GM19463 (cell line): ENCODE data around the gene UXT.
"Not testable (repeated sequence)": the region's sequence is repeated elsewhere in the genome, so short reads cannot be mapped to it uniquely, and the experiment has no call there.

Source experiments
- ATAC-seq: cut with Tn5 transposase; IDR thresholded peaks from one replicate; pipeline ENCODE4 v1.9.1; 2021; ENCODE audit warnings: mild to moderate bottlenecking, moderate library complexity; ENCODE audit not compliant: unreplicated experiment

UXT gene, protein sequence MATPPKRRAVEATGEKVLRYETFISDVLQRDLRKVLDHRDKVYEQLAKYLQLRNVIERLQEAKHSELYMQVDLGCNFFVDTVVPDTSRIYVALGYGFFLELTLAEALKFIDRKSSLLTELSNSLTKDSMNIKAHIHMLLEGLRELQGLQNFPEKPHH

DNA sequence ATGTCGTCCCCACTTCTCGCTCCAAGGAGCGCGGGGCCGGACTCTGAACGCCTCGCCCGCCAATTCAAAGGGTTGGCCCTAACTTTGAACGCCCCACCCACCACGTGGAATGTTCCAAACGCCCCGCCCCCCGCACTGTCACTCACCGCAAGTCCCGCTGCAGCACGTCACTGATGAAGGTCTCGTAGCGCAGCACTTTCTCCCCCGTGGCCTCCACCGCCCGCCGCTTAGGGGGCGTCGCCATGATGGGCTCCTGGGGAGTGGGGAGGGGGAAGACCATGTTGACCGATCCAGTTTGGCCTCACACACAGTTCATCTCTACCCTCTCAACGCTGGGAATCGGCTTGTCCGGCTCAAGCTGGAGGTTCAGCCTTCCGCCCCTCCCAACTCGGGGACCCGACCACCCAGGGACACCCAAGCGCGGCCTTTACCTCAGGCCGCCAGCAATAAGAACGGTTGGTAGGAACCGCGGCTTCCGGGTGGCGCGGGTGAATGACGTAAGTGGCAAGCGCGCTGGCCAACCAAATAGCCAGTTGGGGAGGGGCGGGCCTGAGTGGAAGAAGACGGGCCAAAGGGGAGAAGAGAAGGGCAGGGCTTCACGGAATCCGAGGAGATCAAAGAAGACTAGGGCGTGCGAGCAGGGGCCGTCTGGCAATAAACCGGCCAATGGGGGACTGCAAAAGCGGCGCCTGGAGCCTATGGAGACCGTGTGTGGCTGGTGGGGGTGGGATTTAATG lies at the start of gene UXT:
Gene UXT (minus strand): TSS at position 497 of the 737 bp plus-strand sequence. CDS start 253 bp downstream, at position 244.
- ATAC-seq: peak; percentile 75

DNA sequence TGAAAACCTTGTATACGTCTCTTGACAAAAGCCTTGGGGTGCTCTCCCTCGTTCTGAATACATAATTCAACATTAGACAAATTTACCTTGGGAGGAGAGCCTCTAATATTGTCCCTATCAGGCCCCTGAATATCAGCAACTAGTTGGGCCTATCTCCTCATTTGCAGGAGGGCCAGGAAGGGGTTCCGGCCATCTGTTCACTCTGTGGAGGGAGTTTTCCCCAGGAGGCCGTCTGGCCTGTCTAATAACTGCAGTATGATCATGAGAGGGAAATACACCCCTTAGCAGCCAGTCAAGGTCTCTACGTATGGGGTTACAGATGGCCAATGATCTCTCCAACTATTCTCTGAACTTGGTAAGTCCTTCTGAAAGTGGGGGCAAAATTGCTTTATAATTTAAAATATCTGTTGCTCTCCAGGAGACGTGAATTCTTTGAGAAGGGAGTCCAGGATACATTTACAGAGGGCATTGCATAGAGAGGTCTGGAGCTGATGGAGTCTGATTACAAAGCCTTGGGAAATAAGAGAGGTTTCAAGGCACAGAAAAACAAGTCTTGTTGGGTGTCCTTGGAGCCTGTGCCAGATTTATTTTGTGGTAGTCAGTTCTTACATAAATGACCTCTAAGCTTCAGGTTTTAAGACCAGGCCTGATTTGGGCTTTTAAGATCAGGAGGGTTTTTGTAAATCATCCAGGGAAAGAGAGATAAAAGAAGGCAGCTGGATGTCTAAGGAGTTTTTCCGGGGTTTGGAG lies 48.2 kb upstream of the UXT start:
- no peak for ATAC-seq

DNA sequence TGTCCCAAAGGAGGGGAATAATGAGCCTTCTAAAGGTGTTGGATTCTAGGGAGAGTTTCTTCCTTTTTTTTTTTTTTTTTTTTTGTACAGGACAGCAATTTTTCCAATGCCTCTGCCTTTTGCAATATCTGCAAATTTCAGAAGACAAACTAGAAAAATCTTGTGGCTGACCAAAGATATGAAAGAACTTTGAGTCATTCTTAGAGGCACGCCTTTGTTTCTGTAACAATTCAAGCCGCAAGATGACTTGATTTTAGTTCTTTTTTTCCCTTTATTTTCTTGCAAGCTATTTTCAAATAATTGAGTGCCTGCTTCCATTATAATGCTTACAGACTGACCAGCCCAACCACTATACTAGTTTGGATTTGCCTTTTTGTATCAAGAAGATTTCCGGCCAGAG lies 47.6 kb upstream of the UXT start:
- ATAC-seq: no peak

DNA sequence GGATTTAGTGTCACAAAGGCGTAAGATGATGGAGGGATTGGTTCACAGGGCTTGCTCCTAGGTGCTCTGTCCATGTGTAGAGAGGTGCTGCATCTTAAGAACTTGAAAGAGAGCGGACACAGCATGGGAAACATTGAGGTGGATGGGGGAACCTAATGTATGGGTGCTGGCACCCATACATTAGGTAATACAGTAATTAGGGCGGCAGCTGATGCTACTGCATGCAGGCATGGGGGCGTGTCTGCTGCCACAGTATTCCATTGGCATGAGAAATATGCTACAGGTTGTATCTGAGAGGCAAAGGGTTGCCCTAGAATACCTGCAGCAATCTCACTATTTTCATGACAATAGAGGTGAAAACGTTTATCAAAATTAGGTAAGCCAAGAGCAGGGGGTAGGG lies 45.8 kb upstream of the UXT start:
- no peak for ATAC-seq

DNA sequence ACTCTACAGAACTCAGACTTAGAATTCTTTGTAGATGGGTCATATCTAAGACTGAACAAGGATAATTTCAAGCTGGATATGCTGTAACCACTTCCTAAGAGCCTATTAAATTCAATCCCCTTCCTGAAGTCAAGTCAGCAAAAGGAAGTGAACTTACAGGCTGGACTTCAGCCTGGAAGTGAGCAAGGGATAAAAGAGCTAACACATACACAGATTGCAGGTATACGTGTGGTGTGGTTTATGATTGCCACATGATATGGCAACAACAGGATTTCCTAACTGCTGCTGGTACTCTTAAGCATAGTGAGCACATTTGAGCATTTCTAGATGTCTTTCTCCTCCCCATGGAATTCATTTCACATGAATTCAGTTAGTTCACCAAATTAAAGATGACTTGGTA lies 38.2 kb upstream of the UXT start:
- no peak for ATAC-seq

DNA sequence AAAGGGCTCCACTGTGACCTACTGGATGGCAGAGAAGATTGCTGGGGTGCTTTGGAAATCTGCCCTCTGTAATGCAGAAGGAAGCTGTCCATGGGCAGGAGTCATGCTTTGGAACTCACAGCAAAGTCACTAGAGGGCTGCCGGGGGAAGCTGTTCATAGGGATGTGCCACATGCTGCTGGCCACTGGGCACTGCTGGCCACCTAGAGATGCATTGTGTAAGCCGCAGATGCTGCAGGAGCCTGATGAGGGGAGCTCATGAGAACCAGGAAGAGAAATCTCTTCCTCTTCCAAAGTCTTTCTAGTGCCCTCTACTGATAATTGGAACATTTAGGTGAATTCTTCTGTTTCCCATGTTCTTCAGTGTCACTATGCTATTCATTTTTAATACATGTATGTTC lies 31.2 kb upstream of the UXT start:
- ATAC-seq: no peak

DNA sequence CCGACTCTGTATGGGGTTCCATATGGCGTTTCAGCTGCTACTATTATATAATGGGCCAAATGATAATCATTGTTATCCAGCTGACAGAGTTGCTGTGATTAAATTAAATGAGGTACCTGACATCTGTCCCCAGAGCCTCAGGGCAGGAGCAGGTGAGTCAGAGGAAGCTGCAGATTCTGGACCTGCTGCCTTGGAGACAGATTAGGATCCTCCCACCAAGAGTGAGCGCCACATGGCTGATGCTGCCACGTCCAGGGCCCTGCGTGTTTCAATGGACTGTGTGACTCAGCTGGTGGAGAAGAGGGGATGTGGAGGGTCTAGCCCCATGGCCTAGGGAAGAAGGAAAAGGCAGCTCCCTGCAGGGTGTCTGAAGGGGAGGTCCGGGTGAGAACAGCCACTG lies 28.3 kb upstream of the UXT start:
- no peak for ATAC-seq

DNA sequence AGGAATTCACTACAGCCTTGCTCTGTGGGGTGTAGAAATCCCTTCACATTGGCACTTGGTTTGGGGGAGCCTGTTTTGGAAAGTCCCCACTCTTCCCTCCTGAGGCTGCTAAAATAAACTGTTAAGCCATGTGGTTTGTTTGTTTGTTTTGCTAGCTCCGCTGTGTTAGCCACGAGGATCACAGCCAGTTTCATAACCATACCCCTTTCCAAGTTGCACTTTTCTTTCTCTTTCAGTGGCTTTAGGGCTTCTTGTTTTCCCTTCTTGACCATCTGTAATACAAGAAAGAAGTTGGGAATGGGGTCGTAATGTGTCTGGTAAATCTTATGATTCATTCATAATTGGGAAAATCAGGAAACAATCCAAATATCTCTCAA lies 24.8 kb upstream of the UXT start:
- ATAC-seq: no peak

DNA sequence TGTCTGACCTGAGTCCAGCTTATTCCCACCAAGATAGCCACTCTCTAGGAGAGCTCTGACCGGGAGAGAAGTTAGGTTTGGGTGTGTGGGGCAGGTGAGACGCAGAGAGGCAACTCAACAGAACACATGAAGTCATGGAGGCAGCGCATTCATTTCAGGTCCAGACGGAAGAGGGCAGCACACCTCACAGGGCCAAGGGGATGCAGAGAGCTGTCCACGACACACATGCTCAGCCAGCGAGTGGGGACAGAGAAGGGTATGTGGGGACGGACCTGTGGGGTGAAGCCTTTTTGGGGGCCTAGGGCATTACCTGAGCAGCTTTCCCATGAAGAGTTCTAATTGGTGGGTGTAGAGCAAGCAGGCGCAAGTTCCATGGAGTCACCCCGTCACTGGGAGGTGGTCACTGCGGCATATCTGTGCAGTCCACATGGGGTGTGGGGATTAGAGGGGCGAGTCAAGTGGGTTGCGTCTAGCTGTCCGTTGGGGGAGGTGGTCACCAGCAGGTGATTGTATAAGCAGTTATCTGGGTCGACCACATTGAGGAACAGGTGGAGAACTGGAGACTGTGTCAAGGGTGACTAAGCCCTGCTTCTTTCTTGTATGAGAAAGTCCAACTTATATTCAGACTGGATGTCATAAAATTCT lies 24.3 kb upstream of the UXT start:
- no peak for ATAC-seq

DNA sequence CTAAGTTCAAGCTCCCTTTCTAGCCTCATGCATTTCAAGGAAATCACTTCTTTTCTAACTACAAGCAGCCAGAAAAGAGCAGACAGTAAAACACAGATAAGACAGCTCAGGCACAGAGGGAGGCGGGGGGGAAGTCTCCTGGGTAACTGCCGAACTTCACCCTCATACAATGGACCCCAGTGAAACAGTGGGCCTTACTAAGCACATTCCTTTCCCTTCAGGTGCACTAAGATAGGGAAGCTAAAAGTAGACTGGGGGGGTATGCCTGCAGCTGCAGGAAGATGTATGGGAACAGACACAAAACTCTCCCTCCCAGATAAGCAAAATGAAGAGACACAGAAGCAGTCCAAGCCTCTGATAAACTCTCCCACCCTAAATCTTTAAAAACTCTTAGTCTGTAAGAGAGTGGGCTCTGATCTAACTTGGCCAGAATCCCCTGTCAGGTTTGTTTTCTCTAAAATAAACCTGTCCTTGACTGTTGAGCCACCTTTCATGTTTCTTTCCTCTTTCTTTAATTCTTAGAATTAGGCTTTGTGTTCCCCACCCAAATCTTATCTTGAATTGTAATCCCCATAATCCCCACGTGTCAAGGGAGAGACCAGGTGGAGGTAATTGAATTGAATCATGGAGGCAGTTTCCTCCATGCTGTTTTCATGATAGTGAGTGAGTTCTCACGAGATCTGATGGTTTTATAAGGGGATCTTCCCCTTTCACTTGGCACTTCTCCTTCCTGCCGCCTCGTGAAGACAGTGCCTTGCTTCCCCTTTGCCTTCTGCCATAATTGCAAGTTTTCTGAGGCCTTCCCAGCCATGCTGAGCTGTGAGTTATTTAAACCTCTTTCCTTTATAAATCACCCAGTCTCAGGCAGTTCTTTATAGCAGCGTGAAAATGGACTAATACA lies 17.2 kb upstream of the UXT start:
- ATAC-seq: not testable (repeated sequence)

DNA sequence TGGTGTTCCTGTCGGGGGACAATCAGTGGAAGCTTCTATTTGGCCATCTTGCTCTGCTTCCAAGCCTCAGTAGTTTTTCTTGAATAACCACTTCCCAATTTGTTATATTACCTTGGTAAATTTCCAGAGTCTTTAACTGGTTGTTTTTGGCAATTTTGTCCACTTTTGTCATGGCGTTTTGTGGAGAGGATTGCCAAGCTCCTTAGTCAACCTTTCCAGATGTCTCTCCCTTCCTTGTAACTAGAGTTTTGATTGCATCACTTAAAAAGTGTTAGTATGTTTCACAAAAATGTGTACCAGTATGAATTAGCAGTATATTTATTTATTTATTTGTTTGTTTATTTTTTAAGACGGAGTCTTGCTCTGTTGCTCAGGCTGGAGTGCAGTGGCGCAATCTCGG lies 15.8 kb upstream of the UXT start:
- ATAC-seq: no peak

DNA sequence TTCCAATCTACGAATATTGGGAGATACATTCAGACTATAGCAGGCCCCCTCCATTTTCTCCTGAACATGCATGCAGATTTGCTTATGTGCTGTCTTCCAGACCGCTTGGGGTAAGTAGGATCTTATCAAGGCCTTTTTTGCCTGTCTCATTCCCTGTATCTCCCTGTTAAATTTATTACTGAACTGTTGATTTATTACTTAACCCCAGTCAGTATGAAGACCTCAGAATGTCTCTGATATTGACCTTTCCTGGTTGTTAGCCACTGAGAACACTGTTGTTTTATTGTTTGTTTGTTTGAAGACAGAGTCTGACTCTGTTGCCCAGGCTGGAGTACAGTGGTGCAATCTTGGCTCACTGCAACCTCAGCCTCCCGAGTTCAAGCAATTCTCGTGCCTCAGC lies 6.8 kb upstream of the UXT start:
- ATAC-seq: not testable (repeated sequence)

DNA sequence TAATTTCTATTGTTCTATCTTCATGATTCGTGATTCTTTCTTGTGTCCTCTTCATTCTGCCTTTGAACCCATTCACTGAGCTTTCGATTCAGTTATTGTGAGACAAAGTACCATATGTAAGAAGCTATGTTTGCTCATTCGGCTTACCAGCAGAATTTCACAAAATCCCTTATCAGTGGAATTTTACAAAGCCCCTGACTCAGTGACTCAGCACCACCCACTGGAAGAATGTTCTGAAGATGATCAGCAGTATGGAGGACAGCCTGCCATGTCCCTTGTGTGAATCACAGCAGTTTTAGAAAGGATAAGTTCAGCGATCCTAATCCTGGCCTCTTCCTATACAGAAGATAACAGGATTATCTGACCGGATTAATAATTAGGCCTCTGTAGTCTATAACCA lies 5.8 kb upstream of the UXT start:
- ATAC-seq: no peak

DNA sequence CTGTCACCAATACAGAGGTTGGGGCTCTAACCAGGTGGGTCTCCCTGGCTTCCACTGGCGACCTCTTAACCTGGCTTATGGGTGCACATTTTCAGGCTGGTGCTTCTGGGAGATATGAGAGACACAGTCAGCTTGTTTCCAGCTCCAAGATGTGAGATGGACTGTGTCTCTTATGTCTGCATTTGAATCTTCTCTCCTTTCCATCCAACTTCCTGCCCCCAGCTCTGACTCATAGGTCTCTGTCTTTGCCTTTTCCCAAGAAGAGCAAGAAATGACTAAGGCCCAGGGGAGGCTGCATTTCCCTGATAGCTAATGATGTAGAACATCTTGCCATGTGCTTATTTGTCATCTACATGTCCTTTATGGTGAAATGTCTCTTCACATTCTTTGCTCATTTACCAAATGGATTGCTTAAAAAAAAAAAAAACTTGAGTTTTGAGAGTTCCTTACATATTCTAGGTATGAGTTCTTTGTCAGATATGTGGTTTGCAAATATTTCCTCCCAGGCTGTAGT lies 3.2 kb upstream of the UXT start:
- ATAC-seq: no peak

DNA sequence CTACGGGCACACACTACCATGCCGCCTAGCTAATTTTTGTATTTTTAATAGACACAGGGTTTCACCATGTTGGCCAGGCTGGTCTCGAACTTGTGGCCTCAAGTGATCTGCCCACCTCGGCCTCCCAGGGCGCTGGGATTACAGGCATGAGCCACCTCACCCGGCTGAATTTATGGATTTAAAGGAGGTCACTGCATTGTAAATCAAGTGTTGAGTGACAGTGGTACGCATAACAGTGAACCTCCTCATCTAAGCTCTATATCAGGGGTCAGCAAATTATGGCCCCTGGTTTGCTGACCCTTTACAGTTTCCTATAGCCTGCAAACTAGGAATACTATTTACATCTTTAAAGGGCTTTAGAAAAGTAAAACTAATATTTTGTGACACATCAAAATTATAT lies 2.6 kb upstream of the UXT start:
- ATAC-seq: no peak

DNA sequence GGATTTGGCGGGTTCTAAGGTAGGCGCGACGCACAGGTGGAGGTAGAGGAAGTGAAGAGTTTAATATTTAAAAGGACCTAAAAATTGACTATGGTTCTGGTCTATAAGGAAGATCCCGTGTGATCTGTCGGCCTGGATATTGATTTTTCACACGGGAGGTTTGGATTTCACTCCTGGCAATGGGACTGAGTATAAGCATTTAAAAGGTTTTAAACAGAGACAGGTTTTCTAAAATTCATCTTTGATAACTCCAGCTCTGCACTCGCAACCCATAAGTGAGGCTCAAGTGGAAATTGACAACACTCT lies 394 bp upstream of the UXT start:
- no peak for ATAC-seq

DNA sequence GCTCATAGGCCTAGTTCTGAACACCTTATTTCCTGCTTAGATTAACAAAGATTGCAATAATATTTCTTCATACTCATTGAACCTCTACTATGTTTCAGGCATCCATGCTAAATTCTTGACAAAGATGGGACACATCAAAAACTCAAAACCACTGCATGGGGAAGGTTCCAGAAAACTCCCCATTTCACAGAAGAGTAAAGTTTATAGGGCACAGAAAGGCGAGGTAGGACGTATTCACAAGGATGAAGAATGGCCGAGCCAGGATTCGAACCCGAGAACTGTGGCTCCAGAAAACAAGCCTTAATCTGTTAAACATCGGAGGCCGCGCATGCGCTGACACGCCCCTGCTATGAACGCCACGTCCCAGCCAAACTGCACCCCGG lies 688 bp downstream of the UXT start:
- ATAC-seq: no peak

DNA sequence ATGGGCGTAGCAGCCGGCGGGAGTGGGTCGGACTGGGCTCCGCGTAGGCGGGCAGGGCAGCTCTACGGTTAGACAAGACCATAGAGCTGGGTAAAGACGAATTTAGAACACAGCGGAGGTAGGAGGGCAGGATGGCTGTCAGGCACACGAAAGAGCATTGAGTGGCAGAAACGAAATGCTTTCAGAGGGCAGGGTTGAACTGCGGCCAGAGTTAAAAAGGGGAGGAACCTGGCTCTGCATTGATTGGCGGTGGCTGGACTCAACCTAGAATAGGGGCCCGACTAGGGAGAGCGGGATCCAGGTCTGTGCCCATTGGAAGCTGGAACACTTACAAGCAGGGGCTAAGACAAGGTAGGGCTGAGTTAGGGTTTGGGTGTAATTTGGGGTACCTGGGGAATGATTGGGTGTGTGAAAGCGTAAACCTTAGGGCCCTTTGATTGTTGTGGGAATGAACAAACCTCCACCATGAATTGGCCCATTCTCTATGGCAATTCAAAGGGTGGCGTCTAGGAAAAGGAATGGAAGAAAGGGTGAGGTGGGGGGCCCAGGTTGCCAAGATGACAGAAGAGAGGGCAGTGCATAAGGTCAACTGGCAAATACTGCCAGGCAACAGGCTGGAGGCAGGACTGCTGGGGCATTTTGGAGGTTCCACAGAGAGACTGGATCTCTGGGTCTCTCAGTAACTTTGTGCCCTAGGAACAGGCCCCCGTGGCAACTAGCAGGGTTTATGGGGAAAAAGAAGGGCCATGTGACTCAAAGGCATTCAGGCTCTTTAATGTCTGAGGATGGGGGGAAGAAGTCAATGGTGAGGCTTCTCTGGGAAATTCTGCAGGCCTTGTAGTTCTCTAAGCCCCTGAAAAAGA lies 7.7 kb downstream of the UXT start:
- no peak for ATAC-seq

DNA sequence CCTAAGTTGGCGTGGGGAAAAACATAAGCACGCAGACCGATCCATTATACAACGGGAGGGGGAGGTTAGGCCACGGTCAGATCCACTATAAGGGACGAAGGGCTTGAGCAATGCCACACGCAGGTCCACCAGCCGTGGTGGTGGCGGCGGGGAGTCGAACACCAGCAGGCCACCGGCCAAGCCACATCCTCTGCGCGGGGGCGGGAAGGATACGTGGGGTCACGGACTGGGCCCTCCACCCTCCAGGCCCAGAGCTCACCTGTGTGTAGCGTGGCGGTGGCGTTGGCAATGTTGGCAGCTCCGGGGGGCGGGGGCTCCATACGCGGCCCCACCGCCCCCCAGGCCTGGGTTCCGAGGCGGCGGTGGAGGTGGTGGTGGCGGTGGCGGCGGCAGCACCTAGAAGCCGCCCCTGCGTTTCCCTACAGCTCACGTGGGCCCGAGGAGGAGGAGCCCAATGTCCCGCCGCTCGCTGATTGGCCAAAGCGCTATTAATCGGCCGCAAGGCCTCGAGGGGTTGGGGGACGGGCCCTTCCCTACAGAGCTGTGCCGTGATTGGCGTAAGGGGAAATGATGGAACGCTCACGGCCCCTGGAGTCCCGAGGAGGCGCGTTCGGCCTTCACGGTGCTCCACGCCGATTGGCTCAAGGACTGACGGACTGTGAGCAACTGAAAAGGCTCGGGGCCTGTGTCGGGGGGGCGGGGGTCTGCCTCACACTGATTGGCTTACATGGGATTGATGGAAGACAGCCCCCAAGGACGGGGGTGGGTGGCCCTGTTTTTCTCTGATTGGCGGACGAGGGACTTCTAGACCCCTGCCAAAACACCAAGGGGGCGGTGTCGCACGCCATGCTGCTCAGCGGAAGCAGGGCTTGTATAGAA lies 8.6 kb downstream of the UXT start, which contains the start of gene ELK1:
Gene ELK1 (minus strand): TSS at position 400 of the 879 bp plus-strand sequence. CDS start 9,122 bp downstream, outside the sequence.
- ATAC-seq: peak; percentile 80
